ENCODE data around the gene CDC42EP2.
"Not testable (repeated sequence)": the region's sequence is repeated elsewhere in the genome, so short reads cannot be mapped to it uniquely, and the experiment has no call there.

Gene CDC42EP2

GRCh38 chr11:65320386-65321075 is 5.9 kb downstream of the CDC42EP2 start:
- DNase-seq, result no peak
- TF ChIP-seq GATA1 (IDR thresholded peaks at IDR 0.05; ENCODE audit: low read depth, low read length) (no peak), POLR2A (IDR thresholded peaks at IDR 0.05; ENCODE audit: low read length) (no peak)

- TF ChIP-seq GATA1 (IDR thresholded peaks at IDR 0.05; ENCODE audit: low read depth, low read length) (no peak), POLR2A (IDR thresholded peaks at IDR 0.05; ENCODE audit: low read length) (no peak)
- DNase-seq, result no peak
Measured at GRCh38 chr11:65321076-65321475, 6.4 kb downstream of the CDC42EP2 start.

- TF ChIP-seq POLR2A (IDR thresholded peaks at IDR 0.05; ENCODE audit: low read length) (no peak), GATA1 (IDR thresholded peaks at IDR 0.05; ENCODE audit: low read depth, low read length) (no peak)
- DNase-seq, result no peak
Measured at GRCh38 chr11:65321828-65322485, 7.3 kb downstream of the CDC42EP2 start.

- DNase-seq, result no peak
- TF ChIP-seq POLR2A (IDR thresholded peaks at IDR 0.05; ENCODE audit: low read length), result no peak
Measured at GRCh38 chr11:65323813-65324212, 9.1 kb downstream of the CDC42EP2 start.

- no peak for TF ChIP-seq POLR2A (IDR thresholded peaks at IDR 0.05; ENCODE audit: low read length)
- TF ChIP-seq GATA1 (IDR thresholded peaks at IDR 0.05; ENCODE audit: low read depth, low read length), result no peak
- no peak for DNase-seq
Measured at GRCh38 chr11:65325435-65325834, 10.8 kb downstream of the CDC42EP2 start.

- TF ChIP-seq POLR2A (IDR thresholded peaks at IDR 0.05; ENCODE audit: low read length), result no peak
- no peak for DNase-seq
Measured at GRCh38 chr11:65327021-65327420, 12.4 kb downstream of the CDC42EP2 start.

GRCh38 chr11:65329478-65329877 is 14.8 kb downstream of the CDC42EP2 start:
- DNase-seq, result no peak
- no peak for TF ChIP-seq POLR2A (IDR thresholded peaks at IDR 0.05; ENCODE audit: low read length)
- no peak for TF ChIP-seq GATA1 (IDR thresholded peaks at IDR 0.05; ENCODE audit: low read depth, low read length)

GRCh38 chr11:65329944-65330403 is 15.3 kb downstream of the CDC42EP2 start:
- TF ChIP-seq POLR2A (IDR thresholded peaks at IDR 0.05; ENCODE audit: low read length), result no peak
- no peak for TF ChIP-seq GATA1 (IDR thresholded peaks at IDR 0.05; ENCODE audit: low read depth, low read length)
- peak; percentile 88 to 94 for DNase-seq

- no peak for DNase-seq
- TF ChIP-seq POLR2A (IDR thresholded peaks at IDR 0.05; ENCODE audit: low read length) (no peak), GATA1 (IDR thresholded peaks at IDR 0.05; ENCODE audit: low read depth, low read length) (no peak)
Measured at GRCh38 chr11:65330544-65330943, 15.9 kb downstream of the CDC42EP2 start.

- DNase-seq, result not testable (repeated sequence)
Measured at GRCh38 chr11:65332591-65332990, 17.9 kb downstream of the CDC42EP2 start.

- peak in 1 of 2 experiments; percentile 44 for DNase-seq
- TF ChIP-seq GATA1 (IDR thresholded peaks at IDR 0.05; ENCODE audit: low read depth, low read length) (no peak), POLR2A (IDR thresholded peaks at IDR 0.05; ENCODE audit: low read length) (no peak)
Measured at GRCh38 chr11:65334696-65335295, 20.1 kb downstream of the CDC42EP2 start.

GRCh38 chr11:65338676-65339075 is 24.0 kb downstream of the CDC42EP2 start:
- no peak for TF ChIP-seq POLR2A (IDR thresholded peaks at IDR 0.05; ENCODE audit: low read length)
- TF ChIP-seq GATA1 (IDR thresholded peaks at IDR 0.05; ENCODE audit: low read depth, low read length), result no peak

GRCh38 chr11:65340226-65340625 is 25.6 kb downstream of the CDC42EP2 start:
- TF ChIP-seq POLR2A (IDR thresholded peaks at IDR 0.05; ENCODE audit: low read length), result no peak
- no peak for TF ChIP-seq GATA1 (IDR thresholded peaks at IDR 0.05; ENCODE audit: low read depth, low read length)
- no peak for DNase-seq

More at GRCh38 chr11:65338676-65339075, 24.0 kb downstream of the CDC42EP2 start:
- DNase-seq, result no peak

GRCh38 chr11:65341856-65342255 is 27.2 kb downstream of the CDC42EP2 start:
- no peak for DNase-seq
- TF ChIP-seq POLR2A (IDR thresholded peaks at IDR 0.05; ENCODE audit: low read length) (no peak), GATA1 (IDR thresholded peaks at IDR 0.05; ENCODE audit: low read depth, low read length) (no peak)

- no peak for TF ChIP-seq GATA1 (IDR thresholded peaks at IDR 0.05; ENCODE audit: low read depth, low read length)
- no peak for TF ChIP-seq POLR2A (IDR thresholded peaks at IDR 0.05; ENCODE audit: low read length)
- DNase-seq, result no peak
Measured at GRCh38 chr11:65351511-65351910, 36.8 kb downstream of the CDC42EP2 start.
